ENCODE measurements around the gene PALM2AKAP2. TPM values are rescaled to one million over a fixed set of nuclear protein-coding genes. Genes with fewer than 3 reads are reported as not detected.
"Not testable (repeated sequence)": the region's sequence is repeated elsewhere in the genome, so short reads cannot be mapped to it uniquely, and the experiment has no call there.

Gene PALM2AKAP2
- total RNA-seq, 4 donors from 2014 or later, result 0.15 to 1.4 (median 1.0) TPM

GRCh38 chr9:109821711-109822110 is 41.7 kb downstream of the PALM2AKAP2 start:
- Histone ChIP-seq H3K4me3 (no peak overlapping the region), H3K4me1 (peaks cover 7 to 10% of the 10 kb centered on the region in 2 donors), H3K9me3 (no peaks in the 10 kb centered on the region), H3K36me3 (no peaks in the 10 kb centered on the region), H3K27ac (no peak overlapping the region), H3K27me3 (no peaks in the 10 kb centered on the region)
- DNase-seq, result no peak
- no peak for ATAC-seq
- in situ Hi-C loops (cut with MboI; ENCODE audit: low sequenced_read_pairs in 4 of 4) (loop anchor here in 1 of 4 donors (25.0 kb wide), 1 partner anchor 234 kb away; no protein-coding TSS in a partner anchor), intact Hi-C loops (cut with DNase I; ENCODE audit: low total_unique reads) (no loop called here)
- TF ChIP-seq CTCF (IDR thresholded peaks at IDR 0.05 in 4 of 5, conservative IDR thresholded peaks at IDR 0.05 in 1 of 5), result no peak
- no peak for TF ChIP-seq POLR2A (IDR thresholded peaks at IDR 0.05)

- H3K27me3 ChIP-seq; H3K4me3 ChIP-seq; H3K27ac ChIP-seq; H3K4me1 ChIP-seq; ATAC-seq; intact Hi-C loops (cut with DNase I; ENCODE audit: low total_unique reads); in situ Hi-C loops (cut with MboI; ENCODE audit: low sequenced_read_pairs in 4 of 4); H3K36me3 ChIP-seq; H3K9me3 ChIP-seq; DNase-seq: not testable (repeated sequence)
Observed at GRCh38 chr9:109825383-109825782, 45.4 kb downstream of the PALM2AKAP2 start.

GRCh38 chr9:109826559-109826958 is 46.6 kb downstream of the PALM2AKAP2 start:
- intact Hi-C loops (cut with DNase I; ENCODE audit: low total_unique reads), result no loop called here
- Histone ChIP-seq H3K27ac (no peak overlapping the region), H3K27me3 (no peaks in the 10 kb centered on the region), H3K36me3 (no peaks in the 10 kb centered on the region), H3K9me3 (no peaks in the 10 kb centered on the region), H3K4me1 (no peaks in the 10 kb centered on the region), H3K4me3 (no peak overlapping the region)
- DNase-seq, result no peak
- no peak for ATAC-seq
- no peak for TF ChIP-seq POLR2A (IDR thresholded peaks at IDR 0.05)
- no peak for TF ChIP-seq CTCF (IDR thresholded peaks at IDR 0.05 in 4 of 5, conservative IDR thresholded peaks at IDR 0.05 in 1 of 5)
- in situ Hi-C loops (cut with MboI; ENCODE audit: low sequenced_read_pairs in 4 of 4), result no loop called here

GRCh38 chr9:109828254-109828653 is 48.3 kb downstream of the PALM2AKAP2 start:
- H3K4me3 ChIP-seq, result no peak overlapping the region
- in situ Hi-C loops (cut with MboI; ENCODE audit: low sequenced_read_pairs in 4 of 4) (no loop called here), intact Hi-C loops (cut with DNase I; ENCODE audit: low total_unique reads) (no loop called here)
- TF ChIP-seq CTCF (IDR thresholded peaks at IDR 0.05 in 4 of 5, conservative IDR thresholded peaks at IDR 0.05 in 1 of 5) (no peak), POLR2A (IDR thresholded peaks at IDR 0.05) (no peak)
- H3K9me3 ChIP-seq, result no peaks in the 10 kb centered on the region
- ATAC-seq, result no peak
- no peaks in the 10 kb centered on the region for H3K27me3 ChIP-seq
- H3K27ac ChIP-seq, result no peak overlapping the region
- DNase-seq, result no peak
- no peaks in the 10 kb centered on the region for H3K36me3 ChIP-seq
- H3K4me1 ChIP-seq, result no peaks in the 10 kb centered on the region

Measured in gastrocnemius medialis (tissue), 4 donors.